Activated naive CD8-positive, alpha-beta T cell (primary cell): ENCODE measurements around the gene RANBP3L.
"Not testable (repeated sequence)": the region's sequence is repeated elsewhere in the genome, so short reads cannot be mapped to it uniquely, and the experiment has no call there.

Source experiments
- H3K27ac Mint-ChIP-seq: one replicate; pipeline ENCODE4 v1.8.0; 2021; ENCODE audit warnings: mixed read lengths
- H3K27me3 Mint-ChIP-seq: one replicate; pipeline ENCODE4 v1.8.0; 2021; ENCODE audit warnings: mixed read lengths
- H3K36me3 Mint-ChIP-seq: one replicate; pipeline ENCODE4 v1.8.0; 2021; ENCODE audit warnings: mixed read lengths
- H3K4me1 Mint-ChIP-seq: one replicate; pipeline ENCODE4 v1.8.0; 2021; ENCODE audit warnings: low read depth, mixed read lengths
- H3K4me3 Mint-ChIP-seq: one replicate; pipeline ENCODE4 v1.8.0; 2021; ENCODE audit warnings: mild to moderate bottlenecking, mixed read lengths
- H3K9me3 Mint-ChIP-seq: one replicate; pipeline ENCODE4 v1.8.0; 2021; ENCODE audit warnings: low read depth, mixed read lengths

The RANBP3L gene

DNA sequence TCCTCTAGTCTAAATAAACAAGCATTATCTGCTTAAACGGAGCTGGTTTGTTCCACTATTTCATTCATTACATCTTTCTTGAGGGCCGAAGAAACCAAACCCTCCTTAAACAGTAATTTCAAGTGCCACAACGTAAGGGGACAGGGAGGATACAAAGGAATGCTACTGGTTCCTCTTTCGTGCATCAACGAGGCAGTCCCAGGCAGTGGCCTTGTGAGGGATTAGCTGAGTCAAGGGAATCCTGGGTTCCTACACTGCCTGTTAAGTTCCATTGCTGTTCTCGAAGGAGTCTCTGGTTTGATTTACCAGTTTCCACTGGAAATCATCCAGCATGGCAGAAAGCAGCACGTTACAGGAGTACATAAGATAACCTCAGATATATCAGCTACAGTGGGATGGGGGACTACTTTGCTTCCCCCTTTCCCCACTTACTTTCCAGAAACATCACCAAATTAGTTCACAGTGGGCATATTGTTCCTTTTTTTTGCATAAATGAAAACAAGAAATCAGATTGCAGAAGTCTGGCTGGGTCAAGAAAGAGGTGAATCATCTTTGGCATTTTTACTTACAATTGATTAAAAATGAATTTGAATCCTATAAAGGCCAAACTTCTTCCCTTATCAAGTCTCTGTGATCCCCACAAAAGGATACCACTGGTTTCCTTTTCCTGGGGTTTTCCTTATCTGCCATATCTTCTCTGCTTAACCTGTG, 2.5 kb upstream of the RANBP3L start:
- H3K4me1 Mint-ChIP-seq, result peaks cover 9% of the 10 kb centered on the region
- no peaks in the 10 kb centered on the region for H3K9me3 Mint-ChIP-seq
- H3K27me3 Mint-ChIP-seq, result peaks cover 6% of the 10 kb centered on the region
- H3K36me3 Mint-ChIP-seq, result no peaks in the 10 kb centered on the region
- H3K27ac Mint-ChIP-seq, result no peak overlapping the region
- H3K4me3 Mint-ChIP-seq, result no peak overlapping the region

DNA sequence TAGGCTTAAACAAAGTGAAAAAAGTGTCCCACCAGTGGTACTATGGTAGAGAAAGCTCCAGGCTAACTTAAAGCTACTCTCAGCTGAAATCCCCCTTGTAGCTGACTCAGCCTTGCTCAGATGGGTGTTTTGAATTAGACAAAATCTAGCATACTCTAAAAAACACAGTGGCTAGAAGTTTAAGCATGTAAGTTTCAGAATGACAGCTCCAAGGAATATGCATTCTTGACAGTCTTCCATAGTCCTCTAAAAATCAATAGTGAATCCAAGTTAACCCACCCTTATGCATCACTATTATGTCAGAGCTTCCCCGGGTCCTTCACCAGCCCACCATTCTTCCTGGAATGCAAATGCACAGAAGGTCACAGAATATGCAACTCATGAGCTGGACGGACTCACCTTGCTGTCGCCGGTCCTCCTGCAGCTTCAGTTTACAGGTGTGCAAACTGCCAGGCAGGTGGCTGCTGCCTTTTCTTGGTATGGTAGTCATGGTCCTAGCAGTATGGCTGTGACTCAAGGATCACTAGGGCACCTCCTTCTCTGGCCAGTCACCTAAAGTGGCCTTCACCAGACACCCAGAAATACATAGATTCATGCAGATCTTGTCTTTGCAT, 668 bp downstream of the RANBP3L start:
- H3K4me1 Mint-ChIP-seq, result peaks cover 9% of the 10 kb centered on the region
- H3K4me3 Mint-ChIP-seq, result no peak overlapping the region
- no peaks in the 10 kb centered on the region for H3K9me3 Mint-ChIP-seq

GRCh38 chr5:36300191-36300926, 1.3 kb downstream of the RANBP3L start:
- H3K4me1 Mint-ChIP-seq, result peaks cover 9% of the 10 kb centered on the region
- no peak overlapping the region for H3K27ac Mint-ChIP-seq
- no peak overlapping the region for H3K4me3 Mint-ChIP-seq
- peaks cover 6% of the 10 kb centered on the region for H3K27me3 Mint-ChIP-seq
- no peaks in the 10 kb centered on the region for H3K9me3 Mint-ChIP-seq
- no peaks in the 10 kb centered on the region for H3K36me3 Mint-ChIP-seq

More for the DNA sequence above, 668 bp downstream of the RANBP3L start:
- Mint-ChIP-seq H3K27ac (no peak overlapping the region), H3K36me3 (no peaks in the 10 kb centered on the region), H3K27me3 (peaks cover 5% of the 10 kb centered on the region)

DNA sequence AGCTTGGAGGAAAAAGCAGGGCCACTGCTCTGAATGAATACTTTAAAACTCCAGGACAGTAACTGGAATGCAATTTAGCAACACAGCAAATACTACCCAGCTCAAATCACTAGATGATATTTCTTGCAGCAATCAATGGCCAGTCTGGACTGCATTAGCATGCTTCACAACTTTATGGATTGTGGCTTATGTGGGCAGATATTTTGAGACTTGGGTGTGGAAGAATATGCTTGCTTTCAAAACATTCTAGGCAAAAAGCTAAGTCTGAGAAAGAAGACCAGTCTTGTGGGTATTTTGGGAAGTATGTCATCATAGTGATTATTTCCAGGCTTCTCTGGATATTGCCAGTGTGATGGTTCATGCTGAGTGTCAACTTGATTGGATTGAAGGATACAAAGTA, 3.1 kb downstream of the RANBP3L start:
- Mint-ChIP-seq H3K36me3 (no peaks in the 10 kb centered on the region), H3K4me1 (peaks cover 9% of the 10 kb centered on the region), H3K9me3 (no peaks in the 10 kb centered on the region), H3K27ac (no peak overlapping the region), H3K4me3 (no peak overlapping the region), H3K27me3 (peaks cover 8% of the 10 kb centered on the region)

DNA sequence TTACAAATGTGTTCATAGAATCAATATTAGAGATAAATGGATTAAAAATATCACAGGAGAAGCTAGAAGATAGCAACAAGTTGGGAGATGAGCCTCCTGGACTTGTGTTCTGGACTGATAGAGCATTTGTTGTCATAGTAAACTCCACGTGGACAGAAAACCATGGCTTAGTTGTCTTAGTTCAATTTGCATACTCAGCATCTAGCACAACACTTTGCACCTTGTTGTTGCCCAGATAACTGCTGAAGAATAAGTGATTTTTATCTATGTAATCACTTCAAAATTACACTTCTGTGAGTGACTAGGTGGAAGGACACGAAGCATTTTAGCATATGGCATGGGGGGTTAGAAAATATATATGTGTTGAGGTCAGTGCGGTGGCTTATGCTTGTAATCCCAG, 4.0 kb downstream of the RANBP3L start:
- Mint-ChIP-seq H3K27me3 (peaks cover 8% of the 10 kb centered on the region), H3K9me3 (no peaks in the 10 kb centered on the region), H3K36me3 (no peaks in the 10 kb centered on the region), H3K4me3 (no peak overlapping the region), H3K27ac (no peak overlapping the region), H3K4me1 (peaks cover 9% of the 10 kb centered on the region)

- H3K27ac Mint-ChIP-seq, result no peak overlapping the region
- peaks cover 4% of the 10 kb centered on the region for H3K27me3 Mint-ChIP-seq
- H3K9me3 Mint-ChIP-seq, result no peaks in the 10 kb centered on the region
- no peaks in the 10 kb centered on the region for H3K36me3 Mint-ChIP-seq
- no peak overlapping the region for H3K4me3 Mint-ChIP-seq
- H3K4me1 Mint-ChIP-seq, result no peaks in the 10 kb centered on the region
These were observed 15.7 kb downstream of the RANBP3L start for GRCh38 chr5:36285837-36286615.

DNA sequence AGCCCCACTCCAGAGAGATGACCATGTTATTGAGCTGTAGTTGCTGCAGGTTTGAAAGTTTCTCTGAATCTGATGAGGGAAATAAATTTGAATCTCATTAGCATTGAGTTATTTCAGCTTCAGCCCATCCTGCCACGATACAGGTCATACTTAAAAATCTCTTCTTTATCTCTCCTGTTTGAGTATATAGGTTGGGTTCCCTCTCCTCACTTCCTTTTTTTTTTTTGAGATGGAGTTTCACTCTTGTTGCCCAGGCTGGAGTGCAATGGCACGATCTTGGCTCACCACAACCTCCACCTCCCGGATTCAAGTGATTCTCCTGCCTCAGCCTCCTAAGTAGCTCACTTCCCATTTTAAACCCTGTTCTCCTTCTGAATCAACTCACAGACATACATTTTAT, 17.9 kb downstream of the RANBP3L start:
- H3K36me3 Mint-ChIP-seq, H3K9me3 Mint-ChIP-seq, H3K27me3 Mint-ChIP-seq, H3K4me1 Mint-ChIP-seq, H3K27ac Mint-ChIP-seq, H3K4me3 Mint-ChIP-seq: not testable (repeated sequence)

DNA sequence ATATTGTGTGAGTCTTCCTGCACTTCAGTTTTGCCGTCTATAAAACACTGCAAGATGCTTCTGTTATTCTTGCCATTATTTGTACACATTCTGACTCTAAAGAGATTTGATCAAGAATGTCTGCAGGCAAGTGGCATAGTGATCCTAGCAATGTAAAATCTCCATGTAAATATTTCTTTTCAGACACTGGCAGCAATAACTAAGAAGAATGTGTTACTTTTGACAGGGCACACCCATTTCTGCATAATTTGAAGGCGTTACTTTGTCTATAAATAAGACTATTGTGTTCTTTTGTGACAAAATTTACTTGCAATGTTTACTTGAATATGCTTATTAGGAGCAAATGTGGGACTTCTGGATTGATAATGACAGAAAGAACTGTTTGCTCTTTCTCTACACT, 20.1 kb downstream of the RANBP3L start:
- H3K36me3 Mint-ChIP-seq, result no peaks in the 10 kb centered on the region

GRCh38 chr5:36279054-36279698, 22.5 kb downstream of the RANBP3L start:
- Mint-ChIP-seq H3K36me3 (no peaks in the 10 kb centered on the region), H3K4me1 (no peaks in the 10 kb centered on the region), H3K27ac (no peak overlapping the region), H3K27me3 (peaks cover 11% of the 10 kb centered on the region), H3K4me3 (no peak overlapping the region), H3K9me3 (no peaks in the 10 kb centered on the region)

More for the DNA sequence above, 20.1 kb downstream of the RANBP3L start:
- Mint-ChIP-seq H3K27ac (no peak overlapping the region), H3K9me3 (no peaks in the 10 kb centered on the region), H3K4me3 (no peak overlapping the region), H3K4me1 (no peaks in the 10 kb centered on the region), H3K27me3 (peaks cover 8% of the 10 kb centered on the region)

DNA sequence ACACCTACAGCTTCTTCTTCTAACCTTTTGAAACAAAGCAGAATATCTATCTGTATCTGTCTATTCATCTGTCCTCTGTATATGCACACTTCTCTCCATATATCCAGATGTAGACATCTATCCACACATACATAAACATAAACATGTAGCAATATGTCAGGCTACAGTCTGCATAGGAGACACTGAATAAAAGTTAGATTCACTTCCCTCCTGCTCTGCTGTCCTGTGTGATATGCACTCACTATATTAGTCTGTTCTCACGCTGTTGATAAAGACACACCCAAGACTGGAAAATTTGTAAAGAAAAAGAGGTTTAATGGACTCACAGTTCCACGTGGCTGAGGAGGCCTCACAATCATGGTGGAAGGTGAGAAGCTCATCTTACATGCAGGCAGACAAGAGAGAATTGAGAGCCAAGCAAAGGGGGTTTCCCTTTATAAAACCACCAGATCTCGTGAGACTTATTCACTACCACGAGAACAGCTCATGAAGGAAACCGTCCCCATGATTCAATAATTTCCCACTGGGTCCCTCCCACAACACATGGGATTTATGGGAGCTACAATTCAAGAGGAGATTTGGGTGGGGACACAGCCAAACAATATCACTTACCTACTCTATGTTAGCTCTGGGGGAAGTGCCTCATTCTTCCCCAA, 24.1 kb downstream of the RANBP3L start:
- no peaks in the 10 kb centered on the region for H3K4me1 Mint-ChIP-seq
- peaks cover 7% of the 10 kb centered on the region for H3K27me3 Mint-ChIP-seq
- no peaks in the 10 kb centered on the region for H3K9me3 Mint-ChIP-seq
- H3K36me3 Mint-ChIP-seq, result no peaks in the 10 kb centered on the region
- H3K27ac Mint-ChIP-seq, result no peak overlapping the region
- H3K4me3 Mint-ChIP-seq, result no peak overlapping the region

DNA sequence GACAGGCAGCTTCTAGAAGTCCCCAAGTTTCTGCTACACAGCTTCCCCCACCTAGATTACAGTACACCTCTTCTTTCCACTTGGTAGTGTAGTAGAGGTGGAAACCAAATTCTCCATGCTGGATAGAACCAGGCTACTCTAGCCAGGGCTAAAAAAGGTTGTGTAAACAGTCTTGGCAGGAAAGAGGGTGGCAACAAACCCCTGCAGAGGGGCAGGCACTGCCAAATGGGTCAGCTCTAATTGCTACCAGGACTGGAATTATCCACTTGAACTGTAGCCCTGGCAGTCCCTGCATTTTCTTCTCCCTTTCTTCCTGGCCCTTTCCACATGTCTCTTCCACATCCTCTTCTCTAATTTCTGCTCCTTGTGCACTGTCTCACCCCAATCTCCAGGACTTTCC, 24.8 kb downstream of the RANBP3L start:
- Mint-ChIP-seq H3K27ac (no peak overlapping the region), H3K4me3 (no peak overlapping the region), H3K4me1 (no peaks in the 10 kb centered on the region), H3K36me3 (no peaks in the 10 kb centered on the region), H3K27me3 (peaks cover 7% of the 10 kb centered on the region), H3K9me3 (no peaks in the 10 kb centered on the region)

DNA sequence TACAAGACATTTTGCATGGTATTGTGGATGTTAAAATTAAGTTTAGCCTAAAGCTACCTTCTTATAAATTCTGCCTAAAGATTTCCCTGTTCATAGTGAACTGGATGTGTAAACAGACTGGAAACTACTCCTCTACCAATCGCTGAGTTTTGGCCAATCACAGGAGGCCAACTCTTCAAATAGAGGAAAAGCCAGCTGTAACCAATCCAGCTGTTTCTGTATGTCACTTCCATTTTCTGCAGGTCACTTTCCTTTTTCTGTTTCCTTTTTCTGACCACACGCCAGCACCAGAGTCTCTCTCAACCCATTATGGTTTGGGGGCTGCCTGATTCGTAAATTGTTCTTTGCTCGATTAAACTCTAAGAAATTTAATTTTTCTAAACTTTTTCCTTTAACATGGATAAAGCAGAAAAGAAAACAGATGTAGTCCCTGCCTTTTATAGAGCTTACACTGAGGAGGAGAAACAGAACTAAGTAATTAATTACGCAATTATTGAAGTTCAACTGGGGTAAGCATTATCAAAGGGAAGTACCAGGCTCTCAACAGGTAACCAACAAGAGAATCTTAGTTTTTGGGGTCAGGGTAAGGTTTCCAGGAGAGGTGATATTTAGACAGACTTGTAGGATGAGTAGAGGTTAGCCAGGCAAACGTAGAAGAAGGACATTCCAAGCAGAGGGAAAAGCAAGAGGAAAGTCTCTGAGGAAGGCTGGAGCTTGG, 27.7 kb downstream of the RANBP3L start:
- Mint-ChIP-seq H3K27me3 (peaks cover 14% of the 10 kb centered on the region), H3K27ac (no peak overlapping the region), H3K4me3 (no peak overlapping the region), H3K4me1 (no peaks in the 10 kb centered on the region), H3K36me3 (no peaks in the 10 kb centered on the region), H3K9me3 (no peaks in the 10 kb centered on the region)

- H3K27ac Mint-ChIP-seq, result no peak overlapping the region
- H3K9me3 Mint-ChIP-seq, result no peaks in the 10 kb centered on the region
- peaks cover 13% of the 10 kb centered on the region for H3K27me3 Mint-ChIP-seq
- no peaks in the 10 kb centered on the region for H3K4me1 Mint-ChIP-seq
- no peak overlapping the region for H3K4me3 Mint-ChIP-seq
- H3K36me3 Mint-ChIP-seq, result no peaks in the 10 kb centered on the region
These were observed 29.5 kb downstream of the RANBP3L start for GRCh38 chr5:36272136-36272690.
